Ascending aorta (tissue), 2 donors: ENCODE results near the gene CCDC97. TPM values are rescaled to one million over a fixed set of nuclear protein-coding genes. Genes with fewer than 3 reads are reported as not detected.
"Not testable (repeated sequence)": the region's sequence is repeated elsewhere in the genome, so short reads cannot be mapped to it uniquely, and the experiment has no call there.

Experiments used
- DNase-seq, 2 donors: peaks; one replicate each; pipeline ENCODE4 v3.0.0-alpha.2; 2019; ENCODE audit warnings: low spot score in 2 of 2
- H3K27ac ChIP-seq, 2 donors: fragments of 200-600 bp; sonication (generic); one replicate each; pipeline ENCODE4 v1.5.1; 2016 to 2017; ENCODE audit warnings: mild to moderate bottlenecking in 1 of 2
- H3K27me3 ChIP-seq: fragments of 200-600 bp; sonication (generic); one replicate; pipeline ENCODE4 v1.5.1; 2017
- H3K36me3 ChIP-seq, 2 donors: fragments of 200-600 bp; sonication (generic); one replicate each; pipeline ENCODE4 v1.5.1; 2016
- H3K4me1 ChIP-seq, 2 donors: fragments of 200-600 bp; sonication (generic); one replicate each; pipeline ENCODE4 v1.5.1; 2016 to 2017; ENCODE audit warnings: mild to moderate bottlenecking in 1 of 2
- H3K4me3 ChIP-seq, 2 donors: fragments of 200-600 bp; sonication (generic); one replicate each; pipeline ENCODE4 v1.5.1; 2016 to 2017; ENCODE audit warnings: mild to moderate bottlenecking in 1 of 2
- H3K9me3 ChIP-seq, 2 donors: fragments of 200-600 bp; sonication (generic); one replicate each; pipeline ENCODE4 v1.5.1; 2016
- intact Hi-C: fragments of 100-400 bp; cut with DNase I; formaldehyde crosslinking; loops from one replicate; pipeline ENCODE4 v1.15.1; 2023
- total RNA-seq: library from RNA; depleted of rRNA; stranded (reverse); fragments of >200 nt; gene quantifications from one replicate; pipeline ENCODE4 v1.1.0, GENCODE V29; 2016
- TF ChIP-seq, protein P1 (sequence below), 3 experiments: fragments of 200-600 bp in 2 of 3; fragments of 450-650 bp in 1 of 3; sonication (generic) in 2 of 3; IDR thresholded peaks; one replicate each; pipeline ENCODE4 v1.5.1; 2016 to 2019; ENCODE audit warnings: antibody characterized with exemption in 3 of 3, mild to moderate bottlenecking in 1 of 3, moderate library complexity in 1 of 3

Gene CCDC97
- total RNA-seq, 1 donor from 2014 or later, result 18.4 TPM

DNA sequence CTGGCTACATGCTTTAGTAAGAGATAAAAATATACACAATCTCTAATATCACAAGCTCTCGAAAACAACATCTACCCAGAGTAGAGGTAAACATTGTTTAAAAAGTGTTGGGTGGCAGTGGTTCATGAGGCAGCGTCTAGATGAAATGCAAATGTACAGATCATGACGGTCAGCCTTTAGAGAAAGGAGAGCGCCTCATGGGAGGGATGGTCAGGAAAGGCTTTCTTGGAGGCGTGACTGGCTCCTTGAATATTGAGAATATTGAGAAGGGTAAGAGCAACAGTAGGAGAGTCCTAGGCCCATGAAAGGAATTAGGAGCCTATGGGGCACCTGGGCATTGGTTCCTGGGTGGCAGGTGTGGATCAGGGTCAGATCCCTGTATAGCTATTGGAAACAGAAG lies 35.2 kb upstream of the CCDC97 start:
- intact Hi-C loops, result no loop called here
- Histone ChIP-seq H3K27me3 (no peaks in the 10 kb centered on the region), H3K36me3 (peaks cover 98 to 100% of the 10 kb centered on the region in 2 donors), H3K27ac (no peak overlapping the region), H3K9me3 (no peaks in the 10 kb centered on the region), H3K4me1 (no peaks in the 10 kb centered on the region), H3K4me3 (no peak overlapping the region)
- TF ChIP-seq, protein P1, sequence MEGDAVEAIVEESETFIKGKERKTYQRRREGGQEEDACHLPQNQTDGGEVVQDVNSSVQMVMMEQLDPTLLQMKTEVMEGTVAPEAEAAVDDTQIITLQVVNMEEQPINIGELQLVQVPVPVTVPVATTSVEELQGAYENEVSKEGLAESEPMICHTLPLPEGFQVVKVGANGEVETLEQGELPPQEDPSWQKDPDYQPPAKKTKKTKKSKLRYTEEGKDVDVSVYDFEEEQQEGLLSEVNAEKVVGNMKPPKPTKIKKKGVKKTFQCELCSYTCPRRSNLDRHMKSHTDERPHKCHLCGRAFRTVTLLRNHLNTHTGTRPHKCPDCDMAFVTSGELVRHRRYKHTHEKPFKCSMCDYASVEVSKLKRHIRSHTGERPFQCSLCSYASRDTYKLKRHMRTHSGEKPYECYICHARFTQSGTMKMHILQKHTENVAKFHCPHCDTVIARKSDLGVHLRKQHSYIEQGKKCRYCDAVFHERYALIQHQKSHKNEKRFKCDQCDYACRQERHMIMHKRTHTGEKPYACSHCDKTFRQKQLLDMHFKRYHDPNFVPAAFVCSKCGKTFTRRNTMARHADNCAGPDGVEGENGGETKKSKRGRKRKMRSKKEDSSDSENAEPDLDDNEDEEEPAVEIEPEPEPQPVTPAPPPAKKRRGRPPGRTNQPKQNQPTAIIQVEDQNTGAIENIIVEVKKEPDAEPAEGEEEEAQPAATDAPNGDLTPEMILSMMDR (IDR thresholded peaks at IDR 0.05), result no peak
- DNase-seq, result no peak

DNA sequence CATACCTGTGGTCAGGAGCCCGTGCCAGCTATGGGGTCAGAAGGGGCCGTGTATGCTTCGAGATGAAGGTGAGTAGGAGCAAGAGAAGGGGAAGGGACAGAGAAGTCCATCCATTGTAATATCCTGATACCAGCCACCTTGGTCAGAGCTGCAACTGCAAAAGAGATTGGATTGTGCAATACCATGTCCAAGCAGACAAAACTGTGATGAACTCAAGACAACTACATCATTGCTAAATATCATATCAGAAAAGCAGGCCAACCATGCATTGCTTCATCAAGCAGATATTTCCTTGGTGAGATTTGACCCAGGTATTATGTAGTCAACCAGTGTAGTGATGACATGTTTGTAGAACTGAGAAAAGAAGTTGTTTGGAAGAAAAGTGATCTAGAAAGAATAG lies 33.7 kb upstream of the CCDC97 start:
- no peak overlapping the region for H3K4me3 ChIP-seq
- H3K4me1 ChIP-seq, result no peaks in the 10 kb centered on the region
- intact Hi-C loops, result no loop called here
- H3K27ac ChIP-seq, result no peak overlapping the region
- TF ChIP-seq, protein P1 (IDR thresholded peaks at IDR 0.05), result no peak
- peaks cover 99 to 100% of the 10 kb centered on the region in 2 donors for H3K36me3 ChIP-seq
- H3K9me3 ChIP-seq, result no peaks in the 10 kb centered on the region
- no peaks in the 10 kb centered on the region for H3K27me3 ChIP-seq
- no peak for DNase-seq

DNA sequence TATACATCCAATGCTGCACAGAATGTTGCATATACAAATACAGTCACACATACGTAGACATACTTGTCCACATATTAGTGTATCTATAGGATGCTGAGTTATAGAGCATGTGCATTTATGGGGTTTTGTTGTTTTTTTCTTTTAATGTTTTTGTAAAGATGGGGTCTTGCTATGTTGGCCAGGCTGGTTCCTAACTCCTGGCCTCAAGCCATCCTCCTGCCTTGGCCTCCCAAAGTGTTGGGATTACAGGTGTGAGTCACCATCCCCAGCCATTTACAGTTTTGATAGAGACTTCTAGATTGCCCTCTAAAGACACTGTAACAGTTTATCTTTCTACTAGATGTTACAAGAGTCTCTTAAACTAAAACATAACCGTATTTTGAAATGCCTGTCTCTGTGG lies 31.5 kb upstream of the CCDC97 start:
- no peak for DNase-seq
- TF ChIP-seq, protein P1 (IDR thresholded peaks at IDR 0.05), result no peak
- Histone ChIP-seq H3K27ac (no peak overlapping the region), H3K36me3 (peaks cover 96 to 98% of the 10 kb centered on the region in 2 donors), H3K9me3 (no peaks in the 10 kb centered on the region), H3K4me1 (no peaks in the 10 kb centered on the region), H3K27me3 (no peaks in the 10 kb centered on the region), H3K4me3 (no peak overlapping the region)
- intact Hi-C loops, result no loop called here

DNA sequence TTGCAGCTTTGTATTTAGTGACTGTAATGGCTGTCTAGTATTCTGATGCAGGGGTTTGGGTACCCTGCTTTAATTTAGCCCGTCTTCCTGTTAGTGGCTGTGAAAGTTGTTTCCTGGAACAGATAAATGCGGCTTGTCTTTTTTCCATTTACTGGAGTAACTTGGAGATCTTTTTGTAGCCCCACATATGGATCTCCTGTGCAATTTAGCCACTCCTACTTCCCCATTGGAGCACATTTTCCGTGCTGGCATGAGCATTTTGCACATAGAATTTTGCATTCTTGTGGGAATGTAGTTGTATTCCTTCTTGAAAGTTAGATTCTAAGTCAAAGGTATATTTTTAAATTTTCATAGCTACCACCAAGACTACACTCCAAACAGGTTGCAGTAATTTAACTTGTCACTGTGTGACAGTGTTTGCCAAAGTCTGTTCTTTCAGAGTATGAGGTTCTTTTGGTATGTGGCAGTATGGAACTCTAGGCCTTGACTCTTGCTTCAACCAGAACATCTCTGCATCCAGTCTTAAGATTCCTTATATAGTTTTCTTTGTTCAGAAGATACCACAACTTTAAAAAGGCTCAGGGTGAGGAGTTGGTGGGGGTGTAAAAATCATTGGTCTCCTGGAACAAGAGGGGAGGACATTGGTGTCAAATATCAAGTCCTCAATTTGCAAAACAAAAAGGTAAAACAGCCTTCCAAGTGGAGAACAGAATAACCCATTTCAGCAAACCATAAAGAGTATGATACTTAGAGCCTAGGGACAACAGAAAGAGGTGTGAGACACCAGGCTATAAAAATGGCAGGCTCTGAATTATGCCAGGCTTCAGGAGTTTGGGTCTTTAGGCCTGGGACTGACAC lies 21.1 kb upstream of the CCDC97 start:
- H3K27ac ChIP-seq, result no peak overlapping the region
- intact Hi-C loops, result no loop called here

DNA sequence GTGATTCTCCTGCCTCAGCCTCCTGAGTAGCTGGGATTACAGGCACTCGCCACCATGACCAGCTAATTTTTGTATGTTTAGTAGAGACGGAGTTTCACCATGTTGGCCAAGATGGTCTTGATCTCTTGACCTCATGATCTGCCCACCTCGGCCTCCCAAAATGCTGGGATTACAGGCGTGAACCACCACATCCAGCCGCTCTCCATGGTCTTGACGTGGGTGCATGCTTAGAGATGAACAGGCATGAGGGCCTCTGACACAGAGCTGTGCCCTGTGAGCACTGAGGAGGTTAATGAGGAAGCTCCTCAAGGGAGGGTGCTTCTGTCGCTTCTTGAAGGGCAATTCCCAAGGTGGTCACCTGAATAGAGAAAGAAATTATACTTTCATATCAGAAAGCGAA lies 20.2 kb upstream of the CCDC97 start:
- intact Hi-C loops, H3K4me3 ChIP-seq, DNase-seq: not testable (repeated sequence)

More for the DNA sequence above, 21.1 kb upstream of the CCDC97 start:
- Histone ChIP-seq H3K9me3 (no peaks in the 10 kb centered on the region), H3K4me3 (no peak overlapping the region), H3K27me3 (no peaks in the 10 kb centered on the region), H3K4me1 (no peaks in the 10 kb centered on the region), H3K36me3 (peaks cover 79 to 94% of the 10 kb centered on the region in 2 donors)
- TF ChIP-seq, protein P1 (IDR thresholded peaks at IDR 0.05), result no peak
- DNase-seq, result no peak

DNA sequence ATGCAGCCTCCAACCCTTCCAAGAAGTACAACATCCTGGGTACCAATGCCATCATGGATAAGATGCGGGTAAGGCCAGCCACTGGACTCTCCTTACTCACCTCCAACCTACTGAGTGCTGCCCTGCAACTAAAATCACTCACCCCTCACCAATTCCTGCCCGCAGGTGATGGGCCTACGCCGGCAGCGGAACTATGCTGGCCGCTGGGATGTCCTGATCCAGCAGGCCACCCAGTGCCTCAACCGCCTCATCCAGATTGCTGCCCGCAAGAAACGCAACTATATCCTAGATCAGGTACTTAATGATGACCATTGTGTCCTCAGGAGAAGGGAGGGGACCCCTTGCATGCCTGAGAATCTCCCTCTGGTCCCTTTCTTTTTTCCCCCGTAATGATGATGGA lies 15.6 kb upstream of the CCDC97 start:
- Histone ChIP-seq H3K4me3 (no peak overlapping the region), H3K27me3 (no peaks in the 10 kb centered on the region), H3K4me1 (peaks cover 8 to 20% of the 10 kb centered on the region in 2 donors), H3K27ac (no peak overlapping the region), H3K9me3 (no peaks in the 10 kb centered on the region), H3K36me3 (peaks cover 73 to 80% of the 10 kb centered on the region in 2 donors)
- intact Hi-C loops, result no loop called here
- TF ChIP-seq, protein P1 (IDR thresholded peaks at IDR 0.05), result no peak
- no peak for DNase-seq

More for the DNA sequence above, 20.2 kb upstream of the CCDC97 start:
- H3K4me1 ChIP-seq, H3K9me3 ChIP-seq, H3K27me3 ChIP-seq, H3K27ac ChIP-seq: not testable (repeated sequence)
- peaks cover 81 to 94% of the 10 kb centered on the region in 2 donors for H3K36me3 ChIP-seq
